Mesenchymal stem cell (in vitro differentiated cells and primary cell): ENCODE measurements around the gene TRIM43.
"Not testable (repeated sequence)": the region's sequence is repeated elsewhere in the genome, so short reads cannot be mapped to it uniquely, and the experiment has no call there.

Experiments
- DNase-seq: peaks from one replicate; pipeline ENCODE4 v3.0.0-alpha.2; 2013
- H2AFZ ChIP-seq: one replicate; pipeline ENCODE4 v1.6.1; 2013; ENCODE audit warnings: low read depth, mild to moderate bottlenecking, control low read depth, inconsistent platforms, low read length, moderate library complexity
- H2AK5ac ChIP-seq: 2 replicates; pipeline ENCODE4 v1.6.1; 2013; ENCODE audit warnings: low read length, moderate library complexity, mild to moderate bottlenecking, inconsistent platforms; ENCODE audit not compliant: severe bottlenecking
- H2BK120ac ChIP-seq: one replicate; pipeline ENCODE4 v1.6.1; 2013; ENCODE audit warnings: low read depth, mild to moderate bottlenecking, inconsistent platforms, low read length, moderate library complexity
- H2BK12ac ChIP-seq, 2 experiments: one replicate each; pipeline ENCODE4 v1.6.1; 2013; ENCODE audit warnings: inconsistent platforms in 2 of 2, low read length in 2 of 2, mild to moderate bottlenecking in 2 of 2, moderate library complexity in 2 of 2, control low read depth in 1 of 2
- H2BK15ac ChIP-seq: one replicate; pipeline ENCODE4 v1.6.1; 2013; ENCODE audit warnings: mild to moderate bottlenecking, low read depth, inconsistent platforms; ENCODE audit not compliant: poor library complexity, severe bottlenecking
- H2BK5ac ChIP-seq: 2 replicates; pipeline ENCODE4 v1.6.1; 2013; ENCODE audit warnings: low read depth, mild to moderate bottlenecking, low read length, control low read depth, inconsistent platforms; ENCODE audit not compliant: poor library complexity, severe bottlenecking
- H3K14ac ChIP-seq, 2 experiments: one replicate each; pipeline ENCODE4 v1.6.1; 2013; ENCODE audit warnings: inconsistent platforms in 2 of 2, low read length in 2 of 2, control low read depth in 1 of 2, mild to moderate bottlenecking in 1 of 2, moderate library complexity in 1 of 2
- H3K18ac ChIP-seq, 2 experiments: one replicate each; pipeline ENCODE4 v1.6.1; 2013; ENCODE audit warnings: inconsistent platforms in 2 of 2, low read length in 2 of 2, control low read depth in 1 of 2, low read depth in 1 of 2, mild to moderate bottlenecking in 1 of 2
- H3K23ac ChIP-seq, 2 experiments: one replicate each; pipeline ENCODE4 v1.6.1; 2013; ENCODE audit warnings: inconsistent platforms in 2 of 2, low read length in 2 of 2, mild to moderate bottlenecking in 2 of 2, moderate library complexity in 2 of 2, control low read depth in 1 of 2
- H3K27ac ChIP-seq: 2 replicates; pipeline ENCODE4 v1.5.1; 2013; ENCODE audit warnings: mild to moderate bottlenecking, moderate library complexity, low read length, control low read depth, inconsistent platforms; ENCODE audit not compliant: poor library complexity, severe bottlenecking
- H3K27me3 ChIP-seq, 2 experiments: 2 replicates each; pipeline versions ENCODE4 v1.6.1 to v1.7.0; 2013; ENCODE audit warnings: low read length in 2 of 2, mild to moderate bottlenecking in 2 of 2, moderate library complexity in 2 of 2, control low read depth in 1 of 2, inconsistent platforms in 1 of 2; ENCODE audit not compliant: control insufficient read depth in 1 of 2, insufficient read depth in 1 of 2
- H3K36me3 ChIP-seq, 2 experiments: 2 replicates each; pipeline versions ENCODE4 v1.6.1 to v1.7.0; 2013; ENCODE audit warnings: low read length in 2 of 2, control low read depth in 1 of 2, inconsistent platforms in 1 of 2, low read depth in 1 of 2, mild to moderate bottlenecking in 1 of 2; ENCODE audit not compliant: insufficient read depth in 2 of 2, control insufficient read depth in 1 of 2
- H3K4ac ChIP-seq, 2 experiments: one replicate each; pipeline ENCODE4 v1.6.1; 2013; ENCODE audit warnings: inconsistent platforms in 2 of 2, low read length in 2 of 2, mild to moderate bottlenecking in 2 of 2, moderate library complexity in 2 of 2, control low read depth in 1 of 2, low read depth in 1 of 2
- H3K4me1 ChIP-seq: 2 replicates; pipeline ENCODE4 v1.6.1; 2013; ENCODE audit warnings: low read depth, low read length, control low read depth; ENCODE audit not compliant: control insufficient read depth, insufficient read depth
- H3K4me2 ChIP-seq: 2 replicates; pipeline ENCODE4 v1.6.1; 2013; ENCODE audit warnings: low read length, mild to moderate bottlenecking, inconsistent platforms; ENCODE audit not compliant: poor library complexity, severe bottlenecking
- H3K4me3 ChIP-seq, 2 experiments: 2 replicates each; pipeline versions ENCODE4 v1.5.1 to v1.7.0; 2013; ENCODE audit warnings: low read length in 2 of 2, mild to moderate bottlenecking in 2 of 2, control low read depth in 1 of 2, low read depth in 1 of 2; ENCODE audit not compliant: insufficient read depth in 1 of 2
- H3K79me1 ChIP-seq: replicated peaks from 2 replicates; pipeline ENCODE4 v1.6.1; 2013; ENCODE audit warnings: mild to moderate bottlenecking, control low read depth, low read length, inconsistent platforms; ENCODE audit not compliant: poor library complexity, severe bottlenecking
- H3K9ac ChIP-seq: 2 replicates; pipeline ENCODE4 v1.7.0; 2013; ENCODE audit warnings: mild to moderate bottlenecking, low read length, moderate library complexity
- H3K9me3 ChIP-seq: 2 replicates; pipeline ENCODE4 v1.7.0; 2013; ENCODE audit warnings: mild to moderate bottlenecking, low read length; ENCODE audit not compliant: control insufficient read depth
- H4K8ac ChIP-seq: one replicate; pipeline ENCODE4 v1.6.1; 2013; ENCODE audit warnings: inconsistent platforms, mild to moderate bottlenecking, low read length, moderate library complexity
- H4K91ac ChIP-seq: one replicate; pipeline ENCODE4 v1.6.1; 2013; ENCODE audit warnings: mild to moderate bottlenecking, low read length, inconsistent platforms
- WGBS: methylation state at CpG from one replicate; pipeline ENCODE4 v1.1.7; 2013; ENCODE audit warnings: mixed read lengths; 5-methylcytosine and 5-hydroxymethylcytosine counted together

Gene TRIM43

GRCh38 chr2:95595012-95595411 lies 3.2 kb downstream of the TRIM43 start:
- 50% methylated on average over 1 of the region's 2 CpGs for WGBS
- H3K4me2 ChIP-seq, H2AK5ac ChIP-seq, H3K14ac ChIP-seq, H2BK120ac ChIP-seq, H3K36me3 ChIP-seq, H2AFZ ChIP-seq, H3K4ac ChIP-seq, H2BK12ac ChIP-seq, H3K4me1 ChIP-seq, H3K4me3 ChIP-seq, H3K18ac ChIP-seq, H3K79me1 ChIP-seq, H2BK5ac ChIP-seq, DNase-seq, H3K9ac ChIP-seq, H2BK15ac ChIP-seq, H3K27me3 ChIP-seq, H4K91ac ChIP-seq, H4K8ac ChIP-seq, H3K9me3 ChIP-seq, H3K27ac ChIP-seq, H3K23ac ChIP-seq: not testable (repeated sequence)

GRCh38 chr2:95601301-95601700 lies 9.5 kb downstream of the TRIM43 start:
- H3K4me1 ChIP-seq, H3K4me2 ChIP-seq, DNase-seq, H3K4ac ChIP-seq, H4K91ac ChIP-seq, H3K9me3 ChIP-seq, H3K9ac ChIP-seq, H2BK12ac ChIP-seq, H3K79me1 ChIP-seq, H2BK5ac ChIP-seq, H2AK5ac ChIP-seq, H3K27me3 ChIP-seq, H3K23ac ChIP-seq, H3K36me3 ChIP-seq, H2BK15ac ChIP-seq, H2AFZ ChIP-seq, H3K27ac ChIP-seq, H3K4me3 ChIP-seq, H4K8ac ChIP-seq, H3K14ac ChIP-seq, H3K18ac ChIP-seq, H2BK120ac ChIP-seq: not testable (repeated sequence)
- no CpG with 5 or more reads among the region's 4 CpGs for WGBS

- not testable (repeated sequence) for H4K91ac ChIP-seq, H3K9me3 ChIP-seq, H2BK120ac ChIP-seq, H3K23ac ChIP-seq, H3K9ac ChIP-seq, H2BK12ac ChIP-seq, H3K27me3 ChIP-seq, H3K18ac ChIP-seq, H3K4me3 ChIP-seq, H3K14ac ChIP-seq, H2BK15ac ChIP-seq, H4K8ac ChIP-seq, H3K4me2 ChIP-seq, H3K27ac ChIP-seq, DNase-seq, H3K36me3 ChIP-seq, H3K4me1 ChIP-seq, H3K79me1 ChIP-seq, H3K4ac ChIP-seq, H2AK5ac ChIP-seq, H2AFZ ChIP-seq, H2BK5ac ChIP-seq
Observed at GRCh38 chr2:95602146-95602545, 10.3 kb downstream of the TRIM43 start.

- H2BK12ac ChIP-seq, H3K9me3 ChIP-seq, H2AFZ ChIP-seq, H2BK15ac ChIP-seq, H2BK5ac ChIP-seq, H3K18ac ChIP-seq, H3K27me3 ChIP-seq, DNase-seq, H3K4ac ChIP-seq, H2AK5ac ChIP-seq, H4K91ac ChIP-seq, H3K79me1 ChIP-seq, H3K9ac ChIP-seq, H4K8ac ChIP-seq, H3K23ac ChIP-seq, H3K4me2 ChIP-seq, H3K4me1 ChIP-seq, H3K4me3 ChIP-seq, H3K14ac ChIP-seq, H2BK120ac ChIP-seq, H3K27ac ChIP-seq, H3K36me3 ChIP-seq: not testable (repeated sequence)
- WGBS = no CpG with 5 or more reads among the region's 3 CpGs
Observed at GRCh38 chr2:95608356-95608755, 16.6 kb downstream of the TRIM43 start.
